HG03575 (cell line): Measurements from ENCODE around the gene WDR76.

ENCODE experiments used
- ATAC-seq: cut with Tn5 transposase; IDR thresholded peaks from one replicate; pipeline ENCODE4 v1.9.1; 2021; ENCODE audit not compliant: unreplicated experiment, insufficient number of reproducible peaks, low FRiP score; ENCODE audit errors: extremely low read depth

WDR76 gene

DNA sequence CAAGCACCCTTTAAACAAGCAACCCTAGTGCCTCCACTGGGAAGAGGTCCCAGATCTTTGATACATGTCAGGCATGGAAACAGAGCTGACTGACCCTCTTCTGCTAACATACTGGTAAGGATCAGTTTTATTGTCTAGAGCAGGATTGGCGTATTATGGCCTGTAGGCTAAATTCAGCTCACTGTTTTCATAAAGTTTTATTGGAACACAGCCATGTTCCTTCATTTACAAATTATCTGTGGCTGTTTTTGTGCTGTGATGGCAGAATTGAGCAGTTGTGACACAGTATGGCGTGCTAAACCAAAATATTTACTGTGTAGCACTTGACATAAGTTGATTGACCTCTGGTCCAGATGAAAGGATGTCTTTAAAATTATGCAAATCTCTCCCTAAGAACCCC is 45.0 kb downstream of the WDR76 start:
- ATAC-seq: no peak

- ATAC-seq: no peak
Observed at GRCh38 chr15:43872416-43873020, 45.7 kb downstream of the WDR76 start.

GRCh38 chr15:43873651-43874050 is 46.8 kb downstream of the WDR76 start:
- ATAC-seq: no peak

- ATAC-seq: no peak
Observed at GRCh38 chr15:43876872-43877271, 50.1 kb downstream of the WDR76 start.

GRCh38 chr15:43877371-43877770 is 50.6 kb downstream of the WDR76 start:
- no peak for ATAC-seq

GRCh38 chr15:43878446-43878845 is 51.6 kb downstream of the WDR76 start:
- ATAC-seq: no peak

DNA sequence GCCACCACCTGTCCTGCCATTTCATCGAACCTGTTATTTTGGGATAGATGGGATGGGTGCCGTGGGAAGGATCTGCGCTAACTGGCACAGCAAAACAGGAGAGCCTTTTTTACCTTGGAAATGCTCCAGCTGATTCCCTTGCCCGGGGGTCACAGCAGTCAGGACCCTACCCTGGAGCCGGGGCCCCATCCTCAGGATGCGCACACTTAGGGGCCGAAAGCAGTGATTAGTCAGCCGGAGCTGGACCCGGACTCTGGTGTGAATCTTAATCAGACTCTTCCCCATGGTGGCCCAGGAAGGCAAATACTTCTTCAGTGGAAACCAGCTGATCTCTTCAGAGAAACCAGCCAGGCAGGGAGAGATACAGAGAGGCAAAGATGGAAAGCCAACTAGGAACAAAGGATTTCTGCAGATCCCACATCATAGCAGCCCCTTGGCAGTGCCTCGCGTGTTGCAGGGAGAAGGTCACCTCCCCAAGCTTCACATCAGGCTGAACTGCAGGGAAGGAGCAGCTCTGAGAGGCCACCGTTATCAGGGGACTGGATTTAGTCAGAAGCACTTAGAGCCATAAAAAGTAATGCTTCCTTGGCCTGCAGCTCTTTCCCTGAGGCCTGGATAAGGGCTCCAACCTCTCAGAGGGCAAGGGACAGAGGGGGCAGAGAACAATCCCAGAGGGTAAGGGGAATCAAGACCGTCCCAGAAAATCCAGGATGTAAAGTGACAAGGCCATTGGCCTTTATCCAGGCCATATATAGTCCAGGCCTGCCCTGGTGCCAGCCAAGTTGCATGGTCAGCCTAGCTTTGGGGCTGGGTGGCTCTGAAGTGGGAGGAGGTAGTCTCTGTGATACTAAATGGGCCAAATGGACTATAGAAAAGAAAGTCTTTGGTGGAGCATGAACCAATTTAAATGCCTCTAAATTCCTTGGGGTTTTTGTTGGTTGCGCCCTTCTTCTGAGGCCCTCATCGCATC is 52.9 kb downstream of the WDR76 start:
- no peak for ATAC-seq

GRCh38 chr15:43880406-43881194 is 53.8 kb downstream of the WDR76 start:
- no peak for ATAC-seq

DNA sequence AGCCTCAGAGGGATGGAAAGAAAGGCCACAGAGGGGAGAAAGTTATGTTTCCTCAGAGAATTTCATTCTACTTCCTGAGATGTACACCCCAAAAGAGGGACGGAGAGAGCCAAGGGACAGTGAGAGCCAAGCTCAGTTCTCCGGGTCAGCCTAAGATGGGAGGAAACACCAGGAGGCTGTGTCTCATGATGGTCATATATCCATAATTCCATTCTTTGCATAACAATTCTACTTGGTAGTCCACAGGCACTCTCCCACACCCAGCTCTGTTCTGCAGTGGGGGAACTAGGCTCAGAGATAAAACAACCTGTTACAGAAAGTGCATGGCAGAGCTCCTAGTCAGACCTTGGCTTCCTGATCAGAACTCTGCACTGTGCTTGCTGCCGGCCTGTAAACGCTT is 54.4 kb downstream of the WDR76 start:
- no peak for ATAC-seq

DNA sequence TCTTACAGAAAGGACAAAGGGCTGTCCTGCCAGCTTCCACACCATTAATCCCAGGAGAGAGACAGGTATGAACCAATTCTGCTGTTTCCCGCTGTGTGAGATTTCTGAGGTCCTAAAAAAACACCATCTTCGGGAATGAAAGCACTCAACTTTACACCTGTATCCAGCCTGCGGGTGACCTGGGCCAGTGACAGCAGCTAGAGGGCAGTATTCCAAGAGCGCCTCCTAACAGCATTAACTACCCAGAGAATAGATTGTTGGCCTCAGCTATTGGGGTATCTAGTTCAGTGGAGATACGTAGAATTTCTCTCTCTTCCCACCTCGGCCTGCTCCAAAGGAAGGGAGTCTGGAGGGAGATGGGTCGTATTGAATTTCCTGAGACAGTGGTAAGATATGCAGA is 55.1 kb downstream of the WDR76 start:
- ATAC-seq: no peak

DNA sequence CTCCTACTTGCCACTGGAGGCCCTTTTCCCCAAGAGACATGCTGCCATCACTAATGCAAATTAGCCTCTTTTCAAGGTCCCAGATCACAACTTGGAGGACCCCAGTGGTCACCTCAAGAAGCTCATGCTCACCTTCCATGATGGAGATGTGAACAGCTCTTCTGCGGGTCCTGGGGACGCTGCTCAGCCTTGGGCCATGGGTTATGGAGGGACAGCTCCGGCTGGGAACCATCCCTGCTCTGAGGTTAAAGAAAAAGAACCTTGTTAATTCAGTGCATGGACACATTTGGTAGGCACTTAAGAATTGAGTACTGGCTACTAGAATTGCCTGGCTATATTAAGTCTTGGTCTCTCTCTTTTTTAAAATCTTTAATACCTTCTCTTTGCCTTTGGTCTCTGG is 56.8 kb downstream of the WDR76 start:
- ATAC-seq: no peak

DNA sequence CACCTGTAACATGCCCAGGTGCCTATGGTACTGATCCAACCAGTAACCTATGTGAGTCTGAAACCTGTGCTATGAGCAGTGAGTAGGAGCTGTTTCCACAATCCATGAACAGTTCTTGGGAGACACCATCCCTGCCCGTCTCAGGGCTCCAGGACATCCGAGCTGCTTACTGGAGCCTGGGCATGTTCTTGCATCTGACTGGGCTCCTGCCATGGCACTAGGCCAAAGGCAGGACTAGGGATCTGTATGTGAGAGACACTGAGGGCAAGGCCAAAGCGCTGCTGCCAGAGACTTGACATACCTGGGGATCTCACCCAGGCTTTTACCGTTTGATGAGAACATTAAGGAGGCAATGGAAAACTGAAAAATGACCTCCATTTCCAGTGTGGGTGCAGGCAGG is 59.8 kb downstream of the WDR76 start:
- ATAC-seq: no peak

DNA sequence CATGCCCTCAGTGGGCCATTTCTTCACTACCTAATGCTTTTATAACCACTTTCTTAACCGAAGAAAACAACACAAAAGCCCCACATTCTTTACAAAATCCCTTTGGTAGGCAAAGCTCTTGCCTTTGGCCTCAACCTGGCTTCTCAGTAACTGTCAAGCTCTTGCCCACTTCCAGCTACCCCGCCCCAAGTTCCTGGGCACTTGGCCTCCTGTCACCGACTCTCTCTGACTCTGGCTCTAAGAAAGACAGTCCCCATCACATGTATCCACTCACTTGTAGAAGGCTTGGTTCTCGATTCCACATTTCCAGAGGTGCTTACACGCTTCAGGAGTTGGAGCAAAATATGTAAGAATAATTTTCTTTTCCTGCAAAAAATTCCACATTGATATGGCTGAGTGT is 61.1 kb downstream of the WDR76 start:
- no peak for ATAC-seq

DNA sequence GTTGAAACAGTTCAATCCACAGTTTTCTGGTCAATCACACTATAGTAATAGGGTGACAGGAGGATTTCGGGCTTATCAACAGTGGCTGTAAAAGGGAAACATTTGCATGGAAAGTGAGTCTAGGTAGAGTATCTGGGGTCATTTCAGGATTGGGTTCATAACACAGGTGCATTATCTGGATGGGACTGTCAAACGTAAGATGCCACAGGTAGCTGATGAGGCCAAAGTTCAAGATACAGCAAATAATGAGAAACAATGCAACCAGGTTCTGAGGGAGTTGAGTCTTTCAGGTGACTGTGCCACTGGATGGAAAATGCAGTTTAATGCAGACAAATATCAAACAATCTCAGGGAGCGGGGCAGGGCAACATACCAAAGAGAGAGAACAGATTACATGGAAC is 62.2 kb downstream of the WDR76 start:
- ATAC-seq: no peak

GRCh38 chr15:43893956-43894355 is 67.2 kb downstream of the WDR76 start:
- ATAC-seq: no peak

DNA sequence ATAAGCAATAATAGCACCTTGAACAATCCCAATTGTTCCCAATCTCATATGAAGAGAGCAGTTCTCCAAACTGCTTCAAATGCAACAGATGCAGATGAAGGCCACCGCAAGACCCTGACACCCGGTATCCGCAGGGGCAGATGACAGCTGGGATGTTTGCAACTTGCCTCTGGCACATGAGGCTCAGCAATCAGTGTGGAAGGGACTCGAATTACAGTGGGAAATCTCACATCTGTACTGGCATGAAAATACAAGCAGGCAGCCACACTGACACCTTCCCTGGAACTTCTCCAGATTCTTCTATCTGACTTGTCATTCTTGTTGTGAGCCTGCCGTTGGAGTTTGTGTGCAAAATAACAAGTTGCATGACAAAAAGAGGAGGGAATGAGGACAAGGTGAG is 68.8 kb downstream of the WDR76 start:
- no peak for ATAC-seq

GRCh38 chr15:43896543-43896942 is 69.7 kb downstream of the WDR76 start:
- ATAC-seq: no peak

DNA sequence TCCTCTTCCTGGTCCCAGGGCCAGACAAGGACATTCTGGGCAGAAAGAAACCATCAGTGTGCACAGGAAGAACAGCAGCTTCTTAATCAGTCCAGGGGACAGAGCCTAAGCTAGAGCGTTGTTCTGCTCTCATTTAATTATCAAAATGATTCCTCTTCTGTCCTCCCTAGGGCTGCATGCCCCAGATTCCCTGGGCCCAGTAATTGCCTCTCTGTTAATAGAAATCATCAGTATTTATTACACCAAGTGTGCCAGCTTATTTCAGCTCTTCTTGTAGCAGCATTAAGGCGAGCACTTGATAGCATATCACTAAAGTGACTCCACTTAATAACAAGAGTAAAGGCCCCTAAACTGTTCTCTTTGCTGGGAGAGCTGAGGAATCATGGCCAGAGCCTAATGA is 72.1 kb downstream of the WDR76 start:
- ATAC-seq: no peak

- no peak for ATAC-seq
Observed at GRCh38 chr15:43899928-43900327, 73.1 kb downstream of the WDR76 start.

GRCh38 chr15:43900996-43901395 is 74.2 kb downstream of the WDR76 start:
- no peak for ATAC-seq
